Keratinocyte (primary cell): ENCODE data around the gene TAPT1. TPM values are rescaled to one million over a fixed set of nuclear protein-coding genes. Genes with fewer than 3 reads are reported as not detected.

Source experiments
- DNase-seq: peaks from one replicate; pipeline ENCODE4 v3.0.0-alpha.2; 2011; ENCODE audit warnings: low read depth, missing footprints, low spot score
- FAIRE-seq: peaks from 2 replicates; lab custom pipeline; 2011; peaks lifted over from hg19 to GRCh38; lab: Jason Lieb, UNC
- H2AFZ ChIP-seq: 2 replicates; pipeline ENCODE4 v1.6.0; 2012; ENCODE audit warnings: low read length, control low read depth, inconsistent platforms; ENCODE audit not compliant: control insufficient read depth
- H3K27ac ChIP-seq: 2 replicates; pipeline ENCODE4 v1.5.1; 2011; ENCODE audit warnings: low read length; ENCODE audit not compliant: control insufficient read depth, insufficient read depth
- H3K27me3 ChIP-seq: 3 replicates; pipeline ENCODE4 v1.6.0; 2011; ENCODE audit warnings: low read length; ENCODE audit not compliant: control insufficient read depth, insufficient read depth; ENCODE audit errors: extremely low read depth
- H3K36me3 ChIP-seq, 2 experiments: 2 replicates in 1 of 2; 3 replicates in 1 of 2; pipeline ENCODE4 v1.5.1; 2011; ENCODE audit warnings: low read length in 2 of 2, mild to moderate bottlenecking in 1 of 2; ENCODE audit not compliant: control insufficient read depth in 2 of 2, insufficient read depth in 2 of 2; ENCODE audit errors: extremely low read depth in 1 of 2
- H3K4me1 ChIP-seq: 3 replicates; pipeline ENCODE4 v1.5.1; 2011; ENCODE audit warnings: low read length; ENCODE audit not compliant: control insufficient read depth, insufficient read depth; ENCODE audit errors: extremely low read depth
- H3K4me2 ChIP-seq: 3 replicates; pipeline ENCODE4 v1.6.0; 2011; ENCODE audit warnings: low read depth, low read length; ENCODE audit not compliant: control insufficient read depth, insufficient read depth; ENCODE audit errors: extremely low read depth
- H3K4me3 ChIP-seq, 3 experiments: fragments of 200-600 bp in 1 of 3; sonication (generic) in 1 of 3; 2 replicates in 2 of 3; 3 replicates in 1 of 3; pipeline ENCODE4 v1.5.1; 2011 to 2016; ENCODE audit warnings: low read length in 3 of 3, mild to moderate bottlenecking in 3 of 3, control low read depth in 2 of 3, inconsistent platforms in 1 of 3, low read depth in 1 of 3, mixed read lengths in 1 of 3, mixed run types in 1 of 3, moderate library complexity in 1 of 3; ENCODE audit not compliant: control insufficient read depth in 2 of 3, insufficient read depth in 2 of 3; ENCODE audit errors: extremely low read depth in 1 of 3
- H3K79me2 ChIP-seq: 2 replicates; pipeline ENCODE4 v1.6.0; 2012; ENCODE audit warnings: low read length; ENCODE audit not compliant: control insufficient read depth, insufficient read depth
- H3K9ac ChIP-seq: 3 replicates; pipeline ENCODE4 v1.6.0; 2011; ENCODE audit warnings: low read length; ENCODE audit not compliant: control insufficient read depth, insufficient read depth; ENCODE audit errors: extremely low read depth
- H3K9me1 ChIP-seq: 3 replicates; pipeline ENCODE4 v1.6.0; 2011; ENCODE audit warnings: low read length; ENCODE audit not compliant: control insufficient read depth, insufficient read depth; ENCODE audit errors: extremely low read depth
- H3K9me3 ChIP-seq: 2 replicates; pipeline ENCODE4 v1.5.1; 2012; ENCODE audit warnings: low read depth, low read length; ENCODE audit not compliant: control insufficient read depth
- H4K20me1 ChIP-seq: 3 replicates; pipeline ENCODE4 v1.6.0; 2011; ENCODE audit warnings: low read length; ENCODE audit not compliant: control insufficient read depth, insufficient read depth; ENCODE audit errors: extremely low read depth
- EZH2 ChIP-seq: IDR thresholded peaks from one replicate; pipeline ENCODE4 v1.6.1; 2012; ENCODE audit warnings: inconsistent platforms, mild to moderate bottlenecking, low read length, moderate library complexity
- dilution Hi-C: fragments of 300-500 bp; cut with MboI; formaldehyde crosslinking; loops from one replicate; pipeline ENCODE4 v1.7.0; 2020; ENCODE audit warnings: low sequenced_read_pairs; ENCODE audit not compliant: extremely low pct_ligation_motif_present
- polyA plus RNA-seq, 5 experiments: library from polyadenylated mRNA; depleted of rRNA in 3 of 5; stranded (reverse) in 3 of 5; stranded (forward) in 1 of 5; unstranded in 1 of 5; fragments of >200 nt; gene quantifications; 1 replicate in 1 of 5; 2 replicates in 3 of 5; 3 replicates in 1 of 5; pipeline versions ENCODE4 v1.2.1 to v1.2.3, GENCODE V29; 2011 to 2012; ENCODE audit warnings: missing spikeins in 2 of 5, low read depth in 1 of 5, low replicate concordance in 1 of 5
- TF ChIP-seq, protein P1 (sequence below), 3 experiments: IDR thresholded peaks in 1 of 3; conservative IDR thresholded peaks in 1 of 3; optimal IDR thresholded peaks in 1 of 3; 2 replicates in 2 of 3; 3 replicates in 1 of 3; pipeline versions ENCODE3 to v1.5.1; 2011; ENCODE audit warnings: low read length in 3 of 3, mild to moderate bottlenecking in 3 of 3, moderate library complexity in 2 of 3, control low read depth in 1 of 3, inconsistent platforms in 1 of 3; ENCODE audit not compliant: insufficient read depth in 2 of 3; ENCODE audit errors: extremely low read depth in 1 of 3

The TAPT1 gene
- polyA plus RNA-seq, 1 donor (not counting 4 experiments of a cell fraction or from before 2014, with no cell fraction given), result 10.7 TPM

DNA sequence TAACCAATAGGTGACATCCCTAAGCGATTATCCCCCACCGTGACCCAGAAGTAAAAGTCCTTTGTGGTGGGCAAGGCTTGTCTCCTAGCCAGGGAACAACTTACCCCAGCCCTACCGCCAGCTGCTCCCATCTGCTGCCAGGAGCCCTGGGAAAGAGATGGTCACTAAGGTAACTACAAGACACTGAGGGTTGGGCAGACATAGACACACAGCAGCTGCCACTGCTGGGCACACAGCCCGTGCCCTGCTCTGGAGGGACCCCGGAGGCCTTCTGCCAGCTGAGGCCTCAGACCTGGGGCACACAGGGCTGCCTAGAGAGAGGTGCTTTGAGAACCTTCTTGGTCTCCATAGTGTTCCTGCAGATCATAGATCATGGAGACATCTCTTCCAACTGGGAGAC, 89.4 kb downstream of the TAPT1 start:
- FAIRE-seq (no peak), DNase-seq (no peak)
- no peaks in the 10 kb centered on the region for H3K36me3 ChIP-seq
- no peaks in the 10 kb centered on the region for H3K27me3 ChIP-seq
- H3K27ac ChIP-seq, result no peak overlapping the region
- H3K9ac ChIP-seq, result no peak overlapping the region
- no peaks in the 10 kb centered on the region for H3K9me3 ChIP-seq
- dilution Hi-C loops, result no loop called here
- H3K9me1 ChIP-seq, result no peaks in the 10 kb centered on the region
- no peak overlapping the region for H3K4me3 ChIP-seq
- H3K79me2 ChIP-seq, result no peaks in the 10 kb centered on the region
- TF ChIP-seq, protein P1, sequence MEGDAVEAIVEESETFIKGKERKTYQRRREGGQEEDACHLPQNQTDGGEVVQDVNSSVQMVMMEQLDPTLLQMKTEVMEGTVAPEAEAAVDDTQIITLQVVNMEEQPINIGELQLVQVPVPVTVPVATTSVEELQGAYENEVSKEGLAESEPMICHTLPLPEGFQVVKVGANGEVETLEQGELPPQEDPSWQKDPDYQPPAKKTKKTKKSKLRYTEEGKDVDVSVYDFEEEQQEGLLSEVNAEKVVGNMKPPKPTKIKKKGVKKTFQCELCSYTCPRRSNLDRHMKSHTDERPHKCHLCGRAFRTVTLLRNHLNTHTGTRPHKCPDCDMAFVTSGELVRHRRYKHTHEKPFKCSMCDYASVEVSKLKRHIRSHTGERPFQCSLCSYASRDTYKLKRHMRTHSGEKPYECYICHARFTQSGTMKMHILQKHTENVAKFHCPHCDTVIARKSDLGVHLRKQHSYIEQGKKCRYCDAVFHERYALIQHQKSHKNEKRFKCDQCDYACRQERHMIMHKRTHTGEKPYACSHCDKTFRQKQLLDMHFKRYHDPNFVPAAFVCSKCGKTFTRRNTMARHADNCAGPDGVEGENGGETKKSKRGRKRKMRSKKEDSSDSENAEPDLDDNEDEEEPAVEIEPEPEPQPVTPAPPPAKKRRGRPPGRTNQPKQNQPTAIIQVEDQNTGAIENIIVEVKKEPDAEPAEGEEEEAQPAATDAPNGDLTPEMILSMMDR (optimal IDR thresholded peaks at IDR 0.05 in 1 of 3, IDR thresholded peaks at IDR 0.05 in 1 of 3, conservative IDR thresholded peaks at IDR 0.05 in 1 of 3; ENCODE audit: extremely low read depth in 1 of 3, insufficient read depth in 2 of 3, low read length in 3 of 3), result no peak
- no peak for TF ChIP-seq EZH2
- no peak overlapping the region for H2AFZ ChIP-seq
- no peaks in the 10 kb centered on the region for H4K20me1 ChIP-seq
- no peak overlapping the region for H3K4me2 ChIP-seq
- H3K4me1 ChIP-seq, result no peaks in the 10 kb centered on the region

- Histone ChIP-seq H2AFZ (no peak overlapping the region), H3K9ac (no peak overlapping the region), H3K4me3 (no peak overlapping the region), H3K9me1 (no peaks in the 10 kb centered on the region), H4K20me1 (no peaks in the 10 kb centered on the region), H3K79me2 (no peaks in the 10 kb centered on the region), H3K4me2 (no peak overlapping the region), H3K27ac (no peak overlapping the region), H3K4me1 (no peaks in the 10 kb centered on the region), H3K27me3 (no peaks in the 10 kb centered on the region), H3K9me3 (no peaks in the 10 kb centered on the region), H3K36me3 (no peaks in the 10 kb centered on the region)
- dilution Hi-C loops, result no loop called here
- FAIRE-seq (no peak), DNase-seq (no peak)
- TF ChIP-seq, protein P1 (optimal IDR thresholded peaks at IDR 0.05 in 1 of 3, IDR thresholded peaks at IDR 0.05 in 1 of 3, conservative IDR thresholded peaks at IDR 0.05 in 1 of 3; ENCODE audit: extremely low read depth in 1 of 3, insufficient read depth in 2 of 3, low read length in 3 of 3), result no peak
- TF ChIP-seq EZH2, result no peak
Measured at GRCh38 chr4:16136311-16136710, 90.0 kb downstream of the TAPT1 start.
